NB4 (cell line): ENCODE data around the gene PPA1.

Experiments
- CTCF ChIP-seq: IDR thresholded peaks from one replicate; pipeline ENCODE4 v1.5.1; 2012; ENCODE audit warnings: low read depth, low read length
- MAX ChIP-seq: IDR thresholded peaks from 2 replicates; pipeline ENCODE4 v1.6.1; 2011; ENCODE audit warnings: low read depth, low read length
- POLR2A ChIP-seq: IDR thresholded peaks from 2 replicates; pipeline ENCODE4 v1.6.1; 2011; ENCODE audit warnings: mild to moderate bottlenecking; ENCODE audit not compliant: insufficient read length; ENCODE audit errors: extremely low read depth

GRCh38 chr10:70212879-70213278, 20.4 kb downstream of the PPA1 start:
- TF ChIP-seq POLR2A: no peak
- TF ChIP-seq CTCF: no peak
- TF ChIP-seq MAX: no peak
